HL-60 (cell line): Measurements from ENCODE around the gene FAM151A.

ENCODE experiments used
- POLR2AphosphoS5 ChIP-seq: IDR thresholded peaks from 2 replicates; pipeline ENCODE4 v1.6.1; 2012; ENCODE audit warnings: low read depth
- TF ChIP-seq, protein P1 (sequence below): IDR thresholded peaks from one replicate; pipeline ENCODE4 v1.5.1; 2011; ENCODE audit warnings: low read length, control low read depth, inconsistent platforms; ENCODE audit not compliant: insufficient read depth
- TF ChIP-seq, protein P2 (sequence below): IDR thresholded peaks from 2 replicates; pipeline ENCODE4 v1.6.1; 2012; ENCODE audit warnings: low read depth; ENCODE audit not compliant: insufficient replicate concordance

DNA sequence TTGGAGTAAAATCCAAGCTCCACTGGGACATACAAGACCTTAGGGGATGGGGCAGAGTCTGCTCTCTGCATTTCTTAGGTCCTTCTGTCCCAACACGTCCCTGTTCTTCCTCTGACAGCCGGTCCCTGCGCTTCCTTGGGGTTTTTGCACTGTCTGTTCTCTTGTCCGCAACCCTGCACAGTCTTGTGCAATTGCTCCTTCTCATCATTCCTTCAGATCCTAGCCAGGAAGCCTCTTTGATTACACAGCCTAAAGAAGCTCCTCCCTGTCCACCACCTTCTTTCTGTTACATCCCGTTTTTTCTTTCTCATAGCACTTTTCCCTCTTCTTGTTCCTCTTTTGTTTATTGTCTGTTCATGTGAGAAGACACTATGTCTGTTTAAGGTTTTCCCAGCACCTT is 55.4 kb downstream of the FAM151A start:
- TF ChIP-seq, protein P1, sequence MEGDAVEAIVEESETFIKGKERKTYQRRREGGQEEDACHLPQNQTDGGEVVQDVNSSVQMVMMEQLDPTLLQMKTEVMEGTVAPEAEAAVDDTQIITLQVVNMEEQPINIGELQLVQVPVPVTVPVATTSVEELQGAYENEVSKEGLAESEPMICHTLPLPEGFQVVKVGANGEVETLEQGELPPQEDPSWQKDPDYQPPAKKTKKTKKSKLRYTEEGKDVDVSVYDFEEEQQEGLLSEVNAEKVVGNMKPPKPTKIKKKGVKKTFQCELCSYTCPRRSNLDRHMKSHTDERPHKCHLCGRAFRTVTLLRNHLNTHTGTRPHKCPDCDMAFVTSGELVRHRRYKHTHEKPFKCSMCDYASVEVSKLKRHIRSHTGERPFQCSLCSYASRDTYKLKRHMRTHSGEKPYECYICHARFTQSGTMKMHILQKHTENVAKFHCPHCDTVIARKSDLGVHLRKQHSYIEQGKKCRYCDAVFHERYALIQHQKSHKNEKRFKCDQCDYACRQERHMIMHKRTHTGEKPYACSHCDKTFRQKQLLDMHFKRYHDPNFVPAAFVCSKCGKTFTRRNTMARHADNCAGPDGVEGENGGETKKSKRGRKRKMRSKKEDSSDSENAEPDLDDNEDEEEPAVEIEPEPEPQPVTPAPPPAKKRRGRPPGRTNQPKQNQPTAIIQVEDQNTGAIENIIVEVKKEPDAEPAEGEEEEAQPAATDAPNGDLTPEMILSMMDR = no peak
- no peak for TF ChIP-seq POLR2AphosphoS5
- TF ChIP-seq, protein P2, sequence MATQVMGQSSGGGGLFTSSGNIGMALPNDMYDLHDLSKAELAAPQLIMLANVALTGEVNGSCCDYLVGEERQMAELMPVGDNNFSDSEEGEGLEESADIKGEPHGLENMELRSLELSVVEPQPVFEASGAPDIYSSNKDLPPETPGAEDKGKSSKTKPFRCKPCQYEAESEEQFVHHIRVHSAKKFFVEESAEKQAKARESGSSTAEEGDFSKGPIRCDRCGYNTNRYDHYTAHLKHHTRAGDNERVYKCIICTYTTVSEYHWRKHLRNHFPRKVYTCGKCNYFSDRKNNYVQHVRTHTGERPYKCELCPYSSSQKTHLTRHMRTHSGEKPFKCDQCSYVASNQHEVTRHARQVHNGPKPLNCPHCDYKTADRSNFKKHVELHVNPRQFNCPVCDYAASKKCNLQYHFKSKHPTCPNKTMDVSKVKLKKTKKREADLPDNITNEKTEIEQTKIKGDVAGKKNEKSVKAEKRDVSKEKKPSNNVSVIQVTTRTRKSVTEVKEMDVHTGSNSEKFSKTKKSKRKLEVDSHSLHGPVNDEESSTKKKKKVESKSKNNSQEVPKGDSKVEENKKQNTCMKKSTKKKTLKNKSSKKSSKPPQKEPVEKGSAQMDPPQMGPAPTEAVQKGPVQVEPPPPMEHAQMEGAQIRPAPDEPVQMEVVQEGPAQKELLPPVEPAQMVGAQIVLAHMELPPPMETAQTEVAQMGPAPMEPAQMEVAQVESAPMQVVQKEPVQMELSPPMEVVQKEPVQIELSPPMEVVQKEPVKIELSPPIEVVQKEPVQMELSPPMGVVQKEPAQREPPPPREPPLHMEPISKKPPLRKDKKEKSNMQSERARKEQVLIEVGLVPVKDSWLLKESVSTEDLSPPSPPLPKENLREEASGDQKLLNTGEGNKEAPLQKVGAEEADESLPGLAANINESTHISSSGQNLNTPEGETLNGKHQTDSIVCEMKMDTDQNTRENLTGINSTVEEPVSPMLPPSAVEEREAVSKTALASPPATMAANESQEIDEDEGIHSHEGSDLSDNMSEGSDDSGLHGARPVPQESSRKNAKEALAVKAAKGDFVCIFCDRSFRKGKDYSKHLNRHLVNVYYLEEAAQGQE = no peak
